Measurements from ENCODE around the gene RNF180. TPM values are rescaled to one million over a fixed set of nuclear protein-coding genes. Genes with fewer than 3 reads are reported as not detected.

Gene RNF180
- total RNA-seq, 1 experiment from 2014 or later, result 7.8 TPM

Other genes with a start within 250 kb of the RNF180 start
- not detected for gene HTR1A, start 203.4 kb upstream of the RNF180 start, total RNA-seq (2021; ENCODE audit: unreplicated experiment)

Measured in Panc1 (cell line).